Fibroblast of skin of abdomen (primary cell): ENCODE results near the gene SCN4A.

Experiments
- DNase-seq: peaks from one replicate; pipeline ENCODE4 v3.0.0-alpha.2; 2013

SCN4A gene

DNA sequence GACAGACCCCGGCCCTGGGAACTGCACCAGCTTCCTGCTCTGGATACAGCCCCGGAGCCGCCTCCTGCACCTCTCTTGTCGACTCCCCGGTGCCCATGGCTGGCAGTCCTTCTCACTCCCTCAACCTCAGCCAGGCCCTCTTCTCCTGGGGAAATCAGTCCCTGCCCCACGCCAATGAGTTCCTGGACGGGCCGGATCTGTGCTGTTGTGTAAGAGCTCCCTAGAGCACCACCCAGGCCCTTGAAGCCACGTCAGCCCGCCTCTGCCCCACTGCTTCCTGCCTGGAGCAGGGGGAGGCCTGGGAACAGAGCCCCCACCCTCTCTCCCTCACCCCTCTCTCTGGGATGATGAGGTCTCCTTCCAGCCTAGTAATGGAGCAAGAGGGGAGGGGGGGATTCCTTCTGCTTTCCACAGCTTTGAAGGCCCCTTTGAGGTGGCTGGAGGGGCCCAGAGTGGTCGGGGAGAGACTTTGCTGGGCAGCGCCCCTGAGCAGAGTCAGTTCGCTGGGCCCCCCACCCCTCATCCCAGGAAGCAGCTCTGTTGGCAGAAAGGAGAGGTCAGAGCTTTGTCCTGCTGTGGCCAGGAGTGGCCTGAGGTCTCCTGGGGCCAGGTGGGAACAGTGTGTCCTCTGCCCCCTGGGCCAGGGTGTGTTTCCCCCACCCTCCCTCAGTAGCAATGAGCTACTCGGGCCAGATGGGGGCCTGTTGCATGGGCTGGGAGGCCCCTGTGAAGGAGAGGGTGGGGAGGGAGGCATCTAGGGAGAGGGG is 29.2 kb upstream of the SCN4A start:
- no peak for DNase-seq

- no peak for DNase-seq
These were observed 28.4 kb upstream of the SCN4A start for GRCh38 chr17:64001091-64001579.

GRCh38 chr17:63999680-64000531 is 27.2 kb upstream of the SCN4A start:
- DNase-seq, result no peak

GRCh38 chr17:63998721-63999679 is 26.3 kb upstream of the SCN4A start:
- DNase-seq, result no peak

- DNase-seq, result peak; percentile 66
These were observed 25.5 kb upstream of the SCN4A start, which contains the start of gene PRR29 for GRCh38 chr17:63998050-63998720. TSS of gene PRR29 (plus strand) at chr17:63998351. CDS start at chr17:63998365, 14 bp downstream.

DNA sequence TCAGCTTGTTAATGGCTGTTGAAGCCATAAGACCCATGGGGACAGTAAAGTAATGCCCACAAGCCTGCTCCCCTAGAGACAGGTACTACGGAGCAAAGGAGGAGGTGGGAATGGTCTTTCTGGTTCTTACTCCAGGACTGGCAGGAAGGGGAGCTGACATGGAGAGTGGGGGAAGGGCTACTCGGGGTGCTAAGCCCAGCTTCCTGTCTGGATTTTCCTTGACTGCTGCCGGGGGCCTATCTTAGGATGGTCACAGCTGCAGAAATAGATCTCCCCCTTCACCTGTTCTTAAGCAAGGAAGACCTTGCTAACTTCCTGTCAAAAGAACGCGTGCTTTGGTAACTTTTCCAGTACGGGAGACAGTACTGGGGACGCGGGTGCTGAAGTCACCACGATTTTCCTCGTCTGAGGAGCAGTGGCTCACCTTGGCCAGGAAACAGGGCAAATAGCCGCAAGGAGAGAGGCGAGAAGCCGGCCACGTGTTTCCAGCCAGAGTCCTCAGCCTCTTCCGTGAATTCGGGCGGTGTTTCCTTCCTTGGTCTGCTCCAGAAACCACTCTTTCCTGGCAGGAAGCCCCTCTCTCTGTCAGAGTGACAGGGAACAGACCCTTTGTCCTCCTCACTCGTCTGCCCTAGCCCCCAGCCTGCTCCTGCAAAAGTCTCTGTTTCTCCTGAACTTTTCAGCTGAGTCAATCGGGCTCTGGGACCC is 24.8 kb upstream of the SCN4A start:
- no peak for DNase-seq

GRCh38 chr17:63996430-63997182 is 23.9 kb upstream of the SCN4A start:
- no peak for DNase-seq

DNA sequence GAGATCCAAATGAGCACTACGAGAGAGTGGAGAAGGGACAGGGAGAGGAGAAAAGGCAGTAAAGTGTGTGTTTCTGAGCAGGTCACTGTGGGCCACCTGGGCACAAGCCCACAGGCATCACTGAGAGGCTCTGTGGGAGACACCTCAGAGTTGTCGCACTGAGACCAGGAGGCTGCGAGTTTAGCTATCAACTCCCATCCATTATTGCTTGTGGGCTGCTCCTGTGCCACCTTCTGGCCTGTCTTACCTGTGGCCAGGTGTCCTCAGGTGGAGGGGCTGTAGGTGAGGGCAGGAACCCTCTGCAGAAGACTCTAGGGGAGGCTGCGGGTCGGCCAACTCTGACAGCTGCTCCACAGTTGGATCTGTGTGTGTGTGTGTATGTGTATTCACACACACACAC is 22.9 kb upstream of the SCN4A start:
- DNase-seq, result no peak

DNA sequence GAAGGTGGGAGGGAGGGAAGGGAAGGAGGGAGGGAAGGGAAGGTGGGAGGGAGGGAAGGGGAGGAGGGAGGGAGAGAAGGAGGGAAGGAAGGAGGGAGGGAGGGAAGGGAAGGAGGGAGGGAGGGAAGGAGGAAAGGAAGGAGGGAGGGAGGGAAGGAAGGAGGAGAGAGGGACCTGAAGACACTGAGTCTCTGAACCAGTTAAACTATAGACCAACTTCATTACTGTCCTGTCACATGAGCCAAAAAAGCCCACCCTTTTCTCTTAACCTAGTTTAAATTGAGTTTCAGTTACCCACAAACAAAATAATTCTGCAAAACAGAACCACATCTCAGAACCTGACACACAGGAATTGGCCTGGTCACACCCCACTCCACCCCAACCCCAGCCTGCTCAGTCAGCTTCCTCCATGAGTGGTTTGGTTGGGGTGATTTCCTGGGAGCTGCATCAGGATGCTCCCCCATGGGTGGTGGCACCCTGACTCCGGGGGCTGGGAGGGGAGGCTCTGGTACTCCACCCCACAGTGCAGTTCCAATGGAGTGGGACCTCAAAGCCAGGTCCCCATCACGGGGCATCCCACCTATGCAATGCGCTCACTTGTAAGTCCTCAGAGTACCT is 20.8 kb upstream of the SCN4A start:
- DNase-seq, result no peak

DNA sequence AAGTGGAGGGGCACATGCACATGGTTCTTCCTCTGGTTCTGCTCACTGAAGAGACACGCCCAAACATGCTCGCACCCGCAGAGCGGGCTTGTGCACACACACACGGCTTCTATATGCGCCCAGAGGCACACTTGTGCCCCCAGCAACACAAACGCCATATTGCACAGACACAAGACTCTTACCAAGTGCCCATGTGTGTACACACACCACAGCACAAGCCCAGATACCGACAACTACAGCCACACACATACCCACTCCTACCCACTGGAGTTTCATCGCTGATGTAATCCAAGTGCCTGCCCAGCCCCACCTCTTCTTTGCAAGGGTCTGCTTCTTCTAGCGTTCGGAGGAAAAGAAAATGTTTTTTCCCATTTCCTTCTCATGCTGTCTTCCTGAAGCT is 18.9 kb upstream of the SCN4A start:
- no peak for DNase-seq

- no peak for DNase-seq
These were observed 17.1 kb upstream of the SCN4A start for GRCh38 chr17:63989622-63990345.

DNA sequence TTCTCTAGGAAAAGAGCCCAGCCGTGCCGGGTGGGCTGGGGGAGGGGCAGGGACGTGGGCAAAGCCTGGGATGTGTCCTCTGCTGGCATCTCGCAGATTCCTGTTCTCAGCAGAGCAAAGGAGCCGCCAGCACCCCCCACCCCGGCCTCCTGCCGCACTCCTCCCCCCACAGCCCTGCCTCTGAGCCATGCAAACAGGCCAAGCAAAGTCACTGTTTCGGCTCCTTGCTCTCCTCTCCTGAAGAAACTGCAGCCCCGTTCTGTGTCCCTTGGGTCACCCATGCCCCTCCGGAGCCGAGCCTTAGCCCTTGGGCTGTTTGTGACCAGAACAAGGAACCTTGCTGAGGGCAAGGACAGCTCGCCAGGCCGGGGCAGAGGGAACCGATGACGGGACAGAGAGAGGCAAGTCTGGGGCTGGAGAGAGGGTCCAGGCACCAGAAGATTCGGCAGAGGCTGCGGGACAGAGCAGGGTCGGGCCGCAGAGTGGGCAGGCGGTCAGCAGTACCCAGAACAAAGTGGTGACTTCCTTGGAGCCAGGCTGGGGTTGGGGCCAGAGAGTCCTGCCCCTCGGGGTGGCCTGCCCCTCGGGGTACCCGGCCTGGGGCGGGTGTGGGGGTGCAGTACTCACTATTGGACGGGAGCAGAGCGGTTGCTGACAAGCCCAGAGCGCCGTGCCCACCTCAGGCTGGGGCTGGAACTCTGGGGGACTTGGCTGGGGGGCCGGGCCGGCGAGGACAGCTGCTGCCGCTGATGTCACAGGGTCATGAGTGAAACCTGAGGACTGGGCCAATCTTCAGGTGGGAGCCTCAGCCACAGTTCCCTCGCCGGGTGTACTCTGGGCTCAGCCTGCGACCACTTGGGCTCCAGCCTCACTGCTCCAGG is 16.3 kb upstream of the SCN4A start:
- DNase-seq, result peak; percentile 42

GRCh38 chr17:63988127-63988478 is 15.4 kb upstream of the SCN4A start:
- DNase-seq, result no peak

DNA sequence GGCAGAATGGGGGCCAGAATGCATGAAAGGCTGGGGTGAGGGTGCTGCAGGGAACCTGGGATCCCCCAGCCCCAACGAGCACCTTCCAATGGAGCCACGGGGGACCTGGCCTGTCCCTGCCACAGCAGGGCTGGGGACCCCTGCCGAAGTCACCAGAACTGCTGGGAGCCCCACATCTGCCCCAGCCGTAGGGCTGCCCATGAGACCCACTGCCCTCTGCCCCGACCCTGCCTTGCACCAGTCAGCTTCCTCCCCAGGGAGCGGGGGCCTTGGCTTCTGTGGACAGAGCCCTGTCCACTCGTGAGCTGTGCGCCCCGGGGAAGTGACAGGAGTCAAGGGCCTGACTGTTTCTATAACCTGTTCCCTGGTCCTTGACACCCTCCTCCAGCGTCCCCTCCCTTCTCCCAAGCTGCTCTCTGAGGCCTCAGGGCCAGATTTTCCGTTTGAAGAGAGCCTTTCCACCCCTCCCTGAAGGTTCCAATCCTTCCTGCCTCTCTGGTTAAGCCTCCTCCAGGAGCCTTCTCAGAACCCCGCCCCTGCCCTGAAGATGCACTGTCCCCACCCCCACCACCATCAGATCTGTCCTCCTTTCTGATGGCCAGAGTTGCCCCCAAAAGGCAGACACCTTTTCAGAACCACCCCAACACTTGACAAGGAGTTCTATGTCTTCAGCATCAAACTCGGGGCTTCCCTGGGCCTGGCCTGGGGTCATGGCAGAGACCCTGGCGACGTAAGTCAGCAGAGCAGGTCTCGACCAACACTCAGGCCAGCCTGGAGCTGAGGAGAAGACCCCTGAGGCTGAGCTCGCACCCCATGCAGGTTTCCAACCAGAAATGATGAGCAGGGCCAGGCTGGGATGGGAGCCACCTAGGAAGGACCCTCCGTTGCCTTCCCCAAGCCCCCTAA is 14.8 kb upstream of the SCN4A start:
- DNase-seq, result no peak

DNA sequence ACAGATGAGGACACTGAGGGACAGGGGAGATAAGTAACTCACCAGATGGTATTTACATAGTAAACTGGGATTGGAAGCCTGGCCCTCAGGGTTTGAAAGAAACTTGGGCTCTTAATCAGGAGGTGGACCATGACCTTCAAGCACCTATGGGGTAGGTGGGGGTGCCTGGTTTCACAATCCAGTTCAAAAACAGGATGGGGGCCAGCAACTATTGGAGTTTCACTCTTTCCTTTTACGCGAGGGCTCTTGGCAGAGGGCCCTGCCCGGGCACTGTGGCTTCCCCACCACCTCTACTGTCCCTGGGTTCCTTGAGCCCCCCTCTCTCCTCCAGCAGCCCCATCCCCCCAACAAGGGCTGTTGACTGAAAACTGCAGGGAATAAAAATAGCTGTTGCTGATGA is 14.1 kb upstream of the SCN4A start:
- DNase-seq, result no peak

DNA sequence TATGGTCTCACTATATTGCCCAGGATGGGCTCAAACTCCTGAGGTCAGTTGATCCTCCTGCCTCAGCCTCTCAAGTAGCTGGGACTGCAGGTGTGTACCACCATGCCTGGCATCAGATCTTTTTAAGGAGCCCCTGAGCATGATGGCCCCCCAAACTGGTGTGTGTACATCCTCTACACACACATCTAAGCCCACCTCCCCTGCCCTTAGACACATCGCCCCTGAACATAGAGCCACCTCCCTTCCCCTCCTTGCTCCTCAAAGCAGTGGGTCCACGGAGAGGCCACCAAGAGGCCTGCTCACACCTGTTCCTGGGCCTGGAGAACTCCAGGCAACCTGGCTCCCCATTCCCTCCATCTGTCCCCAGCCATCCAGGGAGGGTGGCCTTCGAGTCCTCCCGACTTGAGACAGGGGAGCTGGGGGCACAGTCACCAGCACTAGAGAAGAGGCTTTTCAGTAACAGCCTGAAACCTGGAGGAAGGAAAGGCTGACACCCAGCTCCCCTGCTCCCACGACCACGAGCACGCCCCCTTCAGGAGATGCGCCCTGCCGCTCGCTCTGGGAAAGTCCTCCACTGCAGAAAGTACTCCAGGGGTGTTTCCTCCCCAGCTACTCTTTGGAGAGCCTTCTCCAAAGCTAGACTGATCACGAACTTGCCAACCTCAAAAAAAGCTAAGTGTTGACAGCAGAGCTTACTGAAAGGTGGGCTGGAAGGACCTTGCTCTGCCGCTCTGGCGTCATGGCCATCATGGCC is 12.8 kb upstream of the SCN4A start:
- DNase-seq, result no peak
